ENCODE results near the gene CTSK. TPM values are rescaled to one million over a fixed set of nuclear protein-coding genes. Genes with fewer than 3 reads are reported as not detected.

Gene CTSK
- total RNA-seq, 6 donors from 2014 or later, result 9.6 to 35.4 (median 19.8) TPM

DNA sequence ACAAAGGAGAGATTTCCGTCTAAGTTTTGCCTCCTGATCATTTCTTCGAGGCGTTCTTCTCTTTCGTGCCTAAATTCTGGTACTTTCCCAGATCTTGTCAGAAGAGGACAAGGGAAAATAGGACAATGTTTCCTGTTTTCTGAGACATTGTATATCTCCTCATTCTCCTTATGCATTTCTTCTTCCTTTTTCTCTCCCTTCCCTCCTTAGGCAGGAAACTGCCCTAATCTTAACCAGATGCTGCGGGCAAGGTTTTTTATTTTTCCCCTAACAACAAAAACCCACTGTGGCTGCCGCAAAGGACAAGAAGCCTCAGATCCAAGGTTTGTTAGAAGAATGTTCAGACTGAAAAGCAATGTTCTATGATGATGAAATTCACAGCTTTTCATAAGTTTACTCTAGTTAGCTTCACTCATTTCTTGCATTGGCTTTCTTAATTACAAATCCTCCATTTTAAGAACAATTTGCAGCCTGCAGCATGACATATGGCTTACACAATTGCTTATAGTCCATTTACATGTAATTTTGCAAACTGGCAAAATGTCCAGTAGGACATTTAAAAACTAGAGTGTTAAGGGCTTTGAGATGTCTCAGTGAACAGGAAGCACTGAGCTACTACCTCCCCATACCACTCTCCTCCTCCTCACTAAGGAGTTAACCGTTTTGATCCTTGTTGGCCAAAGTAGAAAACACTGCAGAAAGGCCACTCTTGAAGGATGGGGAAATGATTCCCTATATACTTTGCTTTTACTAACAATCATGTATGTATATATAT lies 624 bp downstream of the CTSK start:
- 30 to 35% methylated on average over 7 of the region's 7 CpGs for WGBS, 2 donors
- TF ChIP-seq, protein P1, sequence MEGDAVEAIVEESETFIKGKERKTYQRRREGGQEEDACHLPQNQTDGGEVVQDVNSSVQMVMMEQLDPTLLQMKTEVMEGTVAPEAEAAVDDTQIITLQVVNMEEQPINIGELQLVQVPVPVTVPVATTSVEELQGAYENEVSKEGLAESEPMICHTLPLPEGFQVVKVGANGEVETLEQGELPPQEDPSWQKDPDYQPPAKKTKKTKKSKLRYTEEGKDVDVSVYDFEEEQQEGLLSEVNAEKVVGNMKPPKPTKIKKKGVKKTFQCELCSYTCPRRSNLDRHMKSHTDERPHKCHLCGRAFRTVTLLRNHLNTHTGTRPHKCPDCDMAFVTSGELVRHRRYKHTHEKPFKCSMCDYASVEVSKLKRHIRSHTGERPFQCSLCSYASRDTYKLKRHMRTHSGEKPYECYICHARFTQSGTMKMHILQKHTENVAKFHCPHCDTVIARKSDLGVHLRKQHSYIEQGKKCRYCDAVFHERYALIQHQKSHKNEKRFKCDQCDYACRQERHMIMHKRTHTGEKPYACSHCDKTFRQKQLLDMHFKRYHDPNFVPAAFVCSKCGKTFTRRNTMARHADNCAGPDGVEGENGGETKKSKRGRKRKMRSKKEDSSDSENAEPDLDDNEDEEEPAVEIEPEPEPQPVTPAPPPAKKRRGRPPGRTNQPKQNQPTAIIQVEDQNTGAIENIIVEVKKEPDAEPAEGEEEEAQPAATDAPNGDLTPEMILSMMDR (IDR thresholded peaks at IDR 0.05), result no peak
- TF ChIP-seq POLR2AphosphoS5 (IDR thresholded peaks at IDR 0.05) (no peak), EP300 (IDR thresholded peaks at IDR 0.05) (no peak)
- no peak overlapping the region for H3K27ac ChIP-seq

GRCh38 chr1:150805899-150806298 lies 2.2 kb downstream of the CTSK start:
- no peak for DNase-seq
- Histone ChIP-seq H3K36me3 (peaks cover 0 to 21% (median 1%) of the 10 kb centered on the region in 4 donors), H3K4me1 (peaks cover 0 to 11% (median 6%) of the 10 kb centered on the region in 4 donors), H3K9me3 (no peaks in the 10 kb centered on the region), H3K27me3 (no peaks in the 10 kb centered on the region), H3K27ac (no peak overlapping the region), H3K4me3 (no peak overlapping the region)
- WGBS, 2 donors, result 88 to 97% methylated on average over 4 of the region's 4 CpGs
- no peak for ATAC-seq (ENCODE audit: low FRiP score in 2 of 2)
- TF ChIP-seq, protein P1 (IDR thresholded peaks at IDR 0.05), result no peak
- TF ChIP-seq POLR2A (IDR thresholded peaks at IDR 0.05) (no peak), EP300 (IDR thresholded peaks at IDR 0.05) (no peak), POLR2AphosphoS5 (IDR thresholded peaks at IDR 0.05) (no peak)

More for the DNA sequence above, 624 bp downstream of the CTSK start:
- Histone ChIP-seq H3K27me3 (no peaks in the 10 kb centered on the region), H3K4me3 (peak overlapping the region in 2 of 4 donors; percentile 15 to 20), H3K9me3 (no peaks in the 10 kb centered on the region), H3K36me3 (peaks cover 4 to 32% (median 13%) of the 10 kb centered on the region in 4 donors), H3K4me1 (peaks cover 0 to 11% (median 6%) of the 10 kb centered on the region in 4 donors)
- peak in 1 of 2 donors; percentile 47 for ATAC-seq (ENCODE audit: low FRiP score in 2 of 2)
- DNase-seq, result no peak

GRCh38 chr1:150804671-150805070 lies 3.4 kb downstream of the CTSK start:
- Histone ChIP-seq H3K27ac (no peak overlapping the region), H3K36me3 (peaks cover 0 to 21% (median 2%) of the 10 kb centered on the region in 4 donors), H3K4me1 (peaks cover 0 to 11% (median 6%) of the 10 kb centered on the region in 4 donors), H3K4me3 (no peak overlapping the region), H3K9me3 (no peaks in the 10 kb centered on the region), H3K27me3 (no peaks in the 10 kb centered on the region)
- ATAC-seq (ENCODE audit: low FRiP score in 2 of 2) (no peak), DNase-seq (no peak)
- TF ChIP-seq POLR2A (IDR thresholded peaks at IDR 0.05) (no peak), POLR2AphosphoS5 (IDR thresholded peaks at IDR 0.05) (no peak), EP300 (IDR thresholded peaks at IDR 0.05) (no peak)
- TF ChIP-seq, protein P1 (IDR thresholded peaks at IDR 0.05), result no peak
- 76 to 80% methylated on average over 3 of the region's 3 CpGs for WGBS, 2 donors

- Histone ChIP-seq H3K27ac (no peak overlapping the region), H3K4me1 (no peaks in the 10 kb centered on the region), H3K36me3 (peaks cover 2 to 70% (median 18%) of the 10 kb centered on the region in 4 donors), H3K27me3 (no peaks in the 10 kb centered on the region), H3K9me3 (no peaks in the 10 kb centered on the region), H3K4me3 (no peak overlapping the region)
- DNase-seq (no peak), ATAC-seq (ENCODE audit: low FRiP score in 2 of 2) (no peak)
- WGBS, 2 donors, result 89 to 97% methylated on average over 5 of the region's 5 CpGs
- TF ChIP-seq POLR2A (IDR thresholded peaks at IDR 0.05) (no peak), POLR2AphosphoS5 (IDR thresholded peaks at IDR 0.05) (no peak), EP300 (IDR thresholded peaks at IDR 0.05) (no peak)
- TF ChIP-seq, protein P1 (IDR thresholded peaks at IDR 0.05), result no peak
Measured at GRCh38 chr1:150799089-150799488, 9.0 kb downstream of the CTSK start.

Data from upper lobe of left lung (tissue), 6 donors.